Activated CD8-positive, alpha-beta T cell treated with anti-CD3 and anti-CD28 coated beads for 36 hours (primary cell): Measurements from ENCODE around the gene B3GNT2. TPM values are rescaled to one million over a fixed set of nuclear protein-coding genes. Genes with fewer than 3 reads are reported as not detected.
A peak's percentile ranks its signal among the peaks of the same experiment; 100 is the strongest.

Experiments
- ATAC-seq: fragments of 200-7000 bp; cut with Tn5 transposase; one replicate; pipeline ENCODE4 v1.10.0; 2021; ENCODE audit warnings: mild to moderate bottlenecking, moderate library complexity
- CTCF ChIA-PET: fragments of 350-600 bp; sonication (Branson Sonifier 250); formaldehyde crosslinking; loops from one replicate; lab custom pipeline; 2021; ENCODE audit warnings: antibody characterized with exemption; lab: Charles Lee
- POLR2A ChIA-PET: fragments of 350-600 bp; sonication (Branson Sonifier 250); formaldehyde crosslinking; loops from one replicate; lab custom pipeline; 2021; ENCODE audit warnings: antibody characterized with exemption; lab: Charles Lee
- DNase-seq: peaks from one replicate; pipeline ENCODE4 v3.0.0-alpha.2; 2020
- H3K27ac Mint-ChIP-seq: one replicate; pipeline ENCODE4 v1.8.0; 2021; ENCODE audit warnings: mild to moderate bottlenecking, mixed read lengths
- H3K27me3 Mint-ChIP-seq: one replicate; pipeline ENCODE4 v1.8.0; 2021; ENCODE audit warnings: mixed read lengths
- H3K36me3 Mint-ChIP-seq: one replicate; pipeline ENCODE4 v1.8.0; 2021; ENCODE audit warnings: low read depth, mixed read lengths
- H3K4me1 Mint-ChIP-seq: one replicate; pipeline ENCODE4 v1.8.0; 2021; ENCODE audit warnings: low read depth, mixed read lengths
- H3K4me3 Mint-ChIP-seq: one replicate; pipeline ENCODE4 v1.8.0; 2021; ENCODE audit warnings: mild to moderate bottlenecking, moderate library complexity, mixed read lengths
- H3K9me3 Mint-ChIP-seq: one replicate; pipeline ENCODE4 v1.8.0; 2021; ENCODE audit warnings: mixed read lengths
- intact Hi-C: fragments of 100-400 bp; cut with micrococcal nuclease; formaldehyde crosslinking; loops from one replicate; pipeline ENCODE4 v1.10.0; 2022
- total RNA-seq, 2 experiments: library from RNA; stranded (reverse); gene quantifications; one replicate each; pipeline ENCODE4 v1.2.3, GENCODE V29; 2021
- TF ChIP-seq, protein P1 (sequence below): fragments of 200-600 bp; IDR thresholded peaks from one replicate; pipeline ENCODE4 v1.8.0; 2022; ENCODE audit warnings: antibody characterized with exemption, mild to moderate bottlenecking

Gene B3GNT2
- total RNA-seq, 2 experiments from 2014 or later, result 44.3 to 45.5 TPM

DNA sequence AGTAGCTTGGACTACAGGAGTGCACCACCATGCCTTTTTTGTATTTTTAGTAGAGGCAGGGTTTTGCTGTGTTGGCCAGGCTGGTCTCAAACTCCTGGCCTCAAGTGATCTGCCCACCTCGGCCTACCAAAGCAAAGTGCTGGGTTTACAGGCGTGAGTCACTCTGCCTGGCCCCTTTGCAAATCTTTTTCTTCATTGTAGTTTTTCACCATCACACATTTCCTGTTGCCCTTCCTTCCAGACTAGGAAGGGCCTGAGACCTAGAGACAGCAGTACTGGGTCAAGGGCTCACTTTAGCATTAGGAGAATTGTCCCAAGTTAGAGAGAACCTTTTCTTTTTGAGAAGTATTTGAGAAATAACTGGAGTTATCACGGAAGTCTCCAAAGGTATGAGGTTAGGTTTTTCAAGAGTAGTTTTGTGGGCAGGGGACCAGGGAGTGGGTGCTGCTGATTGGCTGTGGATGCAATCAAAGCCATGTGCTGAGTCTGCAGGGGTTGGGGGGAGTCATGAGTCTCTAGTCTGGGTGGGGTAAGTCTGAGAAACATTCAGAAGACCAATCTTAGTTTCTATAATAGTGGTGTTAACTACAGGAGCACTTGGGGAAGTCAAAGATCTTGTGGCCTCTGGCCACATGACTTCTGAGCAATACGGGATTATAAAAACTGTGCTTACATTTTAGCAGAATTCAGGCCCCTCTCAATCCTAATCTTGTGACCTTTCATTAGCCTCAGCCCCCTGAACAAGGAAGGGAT, 23.7 kb downstream of the B3GNT2 start:
- Mint-ChIP-seq H3K4me1 (peaks cover 87% of the 10 kb centered on the region), H3K9me3 (peaks cover 16% of the 10 kb centered on the region), H3K27ac (peak overlapping the region; percentile 84), H3K36me3 (peaks cover 76% of the 10 kb centered on the region), H3K4me3 (peak overlapping the region; percentile 4), H3K27me3 (no peaks in the 10 kb centered on the region)
- ATAC-seq, result peak; percentile 67
- ChIA-PET POLR2A (interaction anchor here (0.7 to 4.4 kb wide), 5 partner anchors 11 to 21 kb away, joined by 3 to 20 read pairs (median 4); no protein-coding TSS in a partner anchor), CTCF (interaction anchor here (0.7 to 1.0 kb wide), 2 partner anchors 19 to 42 kb away, joined by 3 read pairs; no protein-coding TSS in a partner anchor)
- DNase-seq, result peak; percentile 48
- intact Hi-C loops, result no loop called here
- TF ChIP-seq, protein P1, sequence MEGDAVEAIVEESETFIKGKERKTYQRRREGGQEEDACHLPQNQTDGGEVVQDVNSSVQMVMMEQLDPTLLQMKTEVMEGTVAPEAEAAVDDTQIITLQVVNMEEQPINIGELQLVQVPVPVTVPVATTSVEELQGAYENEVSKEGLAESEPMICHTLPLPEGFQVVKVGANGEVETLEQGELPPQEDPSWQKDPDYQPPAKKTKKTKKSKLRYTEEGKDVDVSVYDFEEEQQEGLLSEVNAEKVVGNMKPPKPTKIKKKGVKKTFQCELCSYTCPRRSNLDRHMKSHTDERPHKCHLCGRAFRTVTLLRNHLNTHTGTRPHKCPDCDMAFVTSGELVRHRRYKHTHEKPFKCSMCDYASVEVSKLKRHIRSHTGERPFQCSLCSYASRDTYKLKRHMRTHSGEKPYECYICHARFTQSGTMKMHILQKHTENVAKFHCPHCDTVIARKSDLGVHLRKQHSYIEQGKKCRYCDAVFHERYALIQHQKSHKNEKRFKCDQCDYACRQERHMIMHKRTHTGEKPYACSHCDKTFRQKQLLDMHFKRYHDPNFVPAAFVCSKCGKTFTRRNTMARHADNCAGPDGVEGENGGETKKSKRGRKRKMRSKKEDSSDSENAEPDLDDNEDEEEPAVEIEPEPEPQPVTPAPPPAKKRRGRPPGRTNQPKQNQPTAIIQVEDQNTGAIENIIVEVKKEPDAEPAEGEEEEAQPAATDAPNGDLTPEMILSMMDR, result no peak

DNA sequence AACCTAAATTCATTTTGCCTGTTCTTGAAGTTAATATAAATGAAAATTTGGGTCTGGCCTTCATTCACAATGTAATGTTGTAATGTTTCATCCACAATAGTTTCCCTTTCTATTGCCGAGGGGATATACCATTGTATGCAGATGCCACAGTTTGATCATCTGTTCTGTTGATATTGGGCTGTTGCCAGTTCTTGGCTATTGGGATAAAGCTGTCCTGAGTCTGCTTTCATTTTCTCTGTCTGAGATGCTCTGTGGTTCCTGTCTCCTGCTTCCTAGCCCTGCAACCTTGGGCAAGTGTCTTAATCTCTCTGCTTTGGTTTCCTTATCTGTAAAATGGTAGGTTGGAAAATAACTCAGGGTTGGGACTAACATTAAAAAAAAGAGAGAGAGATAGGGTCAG, 25.2 kb downstream of the B3GNT2 start:
- ATAC-seq, result no peak
- Mint-ChIP-seq H3K9me3 (peaks cover 16% of the 10 kb centered on the region), H3K4me3 (no peak overlapping the region), H3K27ac (peak overlapping the region; percentile 84), H3K4me1 (peaks cover 77% of the 10 kb centered on the region), H3K27me3 (no peaks in the 10 kb centered on the region), H3K36me3 (peaks cover 87% of the 10 kb centered on the region)
- POLR2A ChIA-PET, result no interaction called here
- DNase-seq, result no peak
- TF ChIP-seq, protein P1, result no peak
- intact Hi-C loops, result no loop called here
- CTCF ChIA-PET, result interaction anchor here (1.5 kb wide), 1 partner anchor 21 kb away, joined by 4 read pairs; no protein-coding TSS in a partner anchor

DNA sequence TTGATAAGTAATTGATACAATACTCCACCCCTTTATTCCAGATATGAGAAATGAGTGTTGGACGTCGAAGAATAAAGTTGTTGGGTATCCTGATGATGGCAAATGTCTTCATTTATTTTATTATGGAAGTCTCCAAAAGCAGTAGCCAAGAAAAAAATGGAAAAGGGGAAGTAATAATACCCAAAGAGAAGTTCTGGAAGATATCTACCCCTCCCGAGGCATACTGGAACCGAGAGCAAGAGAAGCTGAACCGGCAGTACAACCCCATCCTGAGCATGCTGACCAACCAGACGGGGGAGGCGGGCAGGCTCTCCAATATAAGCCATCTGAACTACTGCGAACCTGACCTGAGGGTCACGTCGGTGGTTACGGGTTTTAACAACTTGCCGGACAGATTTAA, 26.3 kb downstream of the B3GNT2 start:
- POLR2A ChIA-PET, result interaction anchor here (0.8 kb wide), 2 partner anchors 12 to 13 kb away, joined by 4 read pairs; no protein-coding TSS in a partner anchor
- Mint-ChIP-seq H3K27me3 (no peaks in the 10 kb centered on the region), H3K4me3 (no peak overlapping the region), H3K27ac (peak overlapping the region; percentile 77), H3K36me3 (peaks cover 85% of the 10 kb centered on the region), H3K4me1 (peaks cover 68% of the 10 kb centered on the region), H3K9me3 (peaks cover 16% of the 10 kb centered on the region)
- ATAC-seq (no peak), DNase-seq (no peak)
- intact Hi-C loops, result no loop called here
- TF ChIP-seq, protein P1, result no peak
- CTCF ChIA-PET, result no interaction called here

DNA sequence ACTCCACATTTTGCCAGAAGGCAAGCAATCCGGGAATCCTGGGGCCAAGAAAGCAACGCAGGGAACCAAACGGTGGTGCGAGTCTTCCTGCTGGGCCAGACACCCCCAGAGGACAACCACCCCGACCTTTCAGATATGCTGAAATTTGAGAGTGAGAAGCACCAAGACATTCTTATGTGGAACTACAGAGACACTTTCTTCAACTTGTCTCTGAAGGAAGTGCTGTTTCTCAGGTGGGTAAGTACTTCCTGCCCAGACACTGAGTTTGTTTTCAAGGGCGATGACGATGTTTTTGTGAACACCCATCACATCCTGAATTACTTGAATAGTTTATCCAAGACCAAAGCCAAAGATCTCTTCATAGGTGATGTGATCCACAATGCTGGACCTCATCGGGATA, 26.8 kb downstream of the B3GNT2 start:
- H3K4me1 Mint-ChIP-seq, result peaks cover 68% of the 10 kb centered on the region
- peaks cover 87% of the 10 kb centered on the region for H3K36me3 Mint-ChIP-seq
- TF ChIP-seq, protein P1, result no peak
- intact Hi-C loops, result no loop called here
- H3K27ac Mint-ChIP-seq, result peak overlapping the region; percentile 77
- CTCF ChIA-PET, result no interaction called here
- H3K27me3 Mint-ChIP-seq, result no peaks in the 10 kb centered on the region
- ATAC-seq (no peak), DNase-seq (no peak)
- H3K4me3 Mint-ChIP-seq, result no peak overlapping the region
- H3K9me3 Mint-ChIP-seq, result peaks cover 16% of the 10 kb centered on the region
- POLR2A ChIA-PET, result interaction anchor here (0.9 kb wide), 1 partner anchor 13 kb away, joined by 3 read pairs; no protein-coding TSS in a partner anchor

DNA sequence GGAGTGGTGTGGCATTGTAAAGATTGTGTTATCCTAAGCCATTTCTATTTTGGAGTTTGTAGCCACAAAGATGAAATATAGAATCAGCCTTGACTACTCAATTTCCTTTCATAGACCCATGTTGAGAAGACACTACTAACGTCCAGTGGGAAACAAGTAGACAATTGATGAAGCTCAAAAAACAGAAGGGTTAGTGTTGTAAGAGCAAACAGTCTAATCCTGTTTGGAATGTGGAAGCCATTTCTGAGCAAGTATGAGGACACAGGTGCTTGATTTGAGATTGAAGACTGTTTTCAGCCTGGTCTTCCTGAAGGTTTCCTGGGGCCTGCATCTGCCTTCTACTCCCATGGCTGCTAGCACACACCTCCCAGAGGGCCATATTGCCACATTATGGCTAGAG, 29.1 kb downstream of the B3GNT2 start:
- peaks cover 10% of the 10 kb centered on the region for H3K9me3 Mint-ChIP-seq
- H3K36me3 Mint-ChIP-seq, result peaks cover 72% of the 10 kb centered on the region
- POLR2A ChIA-PET, result no interaction called here
- TF ChIP-seq, protein P1, result no peak
- CTCF ChIA-PET, result no interaction called here
- no peak for ATAC-seq
- H3K4me1 Mint-ChIP-seq, result peaks cover 49% of the 10 kb centered on the region
- intact Hi-C loops, result no loop called here
- no peak overlapping the region for H3K27ac Mint-ChIP-seq
- H3K4me3 Mint-ChIP-seq, result no peak overlapping the region
- DNase-seq, result no peak
- no peaks in the 10 kb centered on the region for H3K27me3 Mint-ChIP-seq
